GM18873 (cell line): ENCODE data around the gene IL5RA.

Source experiments
- ATAC-seq: cut with Tn5 transposase; IDR thresholded peaks from one replicate; pipeline ENCODE4 v1.9.1; 2021; ENCODE audit warnings: mild to moderate bottlenecking, moderate library complexity, moderate number of reproducible peaks; ENCODE audit not compliant: unreplicated experiment, low FRiP score

The IL5RA gene

DNA sequence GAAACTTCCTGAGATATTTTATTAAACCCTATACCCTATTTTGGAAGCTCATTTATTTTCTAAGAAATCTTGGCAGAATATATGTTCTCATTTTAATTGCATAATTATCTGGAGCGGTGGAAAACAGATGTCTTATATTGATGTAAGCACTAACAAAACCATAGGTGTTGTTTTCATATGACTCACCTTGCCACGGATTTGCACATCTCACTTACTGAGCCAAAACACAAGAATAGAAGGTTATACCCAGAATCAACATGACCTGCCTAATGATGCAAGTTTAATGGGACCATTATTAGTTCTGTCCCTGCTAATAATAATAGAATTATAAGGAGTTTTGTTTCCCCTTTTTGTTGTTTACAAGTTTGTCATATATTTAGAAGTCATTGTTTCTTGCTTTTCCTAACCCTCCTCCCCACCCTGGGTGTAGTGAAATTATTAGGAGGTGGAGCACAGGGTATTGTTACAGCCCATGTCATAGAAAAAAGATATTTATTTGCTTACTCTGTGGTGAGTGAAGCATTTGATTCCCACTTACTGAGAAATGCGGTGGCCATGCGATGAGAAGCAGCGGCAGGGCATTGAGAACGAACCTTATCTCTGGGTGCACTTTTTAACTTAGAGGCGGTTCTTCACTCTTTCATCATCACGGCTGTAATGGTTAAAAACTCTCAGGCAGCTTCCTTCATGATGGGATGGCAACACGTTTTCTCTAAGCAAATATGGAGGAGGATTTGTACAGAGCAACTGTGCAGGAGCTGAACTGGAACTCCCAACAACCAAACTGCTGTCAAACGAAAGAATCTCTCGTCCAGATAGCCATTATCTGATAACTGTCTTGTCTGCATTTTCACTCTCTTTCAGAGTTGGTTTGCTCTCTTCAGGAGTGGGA, 521 bp downstream of the IL5RA start:
- ATAC-seq: peak; percentile 50

DNA sequence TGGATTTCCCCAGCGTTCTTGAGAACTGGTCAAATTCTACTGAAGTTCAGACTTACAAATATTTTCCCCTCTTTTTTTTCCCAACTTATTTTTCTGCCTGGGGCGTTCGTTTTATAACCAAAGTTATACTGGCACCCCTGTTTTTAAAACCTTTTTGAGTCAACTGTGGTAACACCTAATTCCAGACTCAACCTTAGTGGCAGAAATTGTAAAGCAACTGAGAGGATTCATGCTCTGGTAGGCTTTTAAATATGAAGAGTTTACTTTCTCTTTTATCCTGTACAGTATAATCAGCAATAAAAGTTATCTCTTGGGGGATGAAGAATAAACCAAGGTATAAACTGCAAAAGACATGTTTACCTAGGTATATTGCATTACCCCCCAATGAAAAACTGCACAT, 2.3 kb downstream of the IL5RA start:
- no peak for ATAC-seq

GRCh38 chr3:3107181-3107580, 3.0 kb downstream of the IL5RA start:
- no peak for ATAC-seq

- ATAC-seq: no peak
Observed at GRCh38 chr3:3105815-3106214, 4.4 kb downstream of the IL5RA start.

- ATAC-seq: no peak
Observed at GRCh38 chr3:3105246-3105645, 4.9 kb downstream of the IL5RA start.

DNA sequence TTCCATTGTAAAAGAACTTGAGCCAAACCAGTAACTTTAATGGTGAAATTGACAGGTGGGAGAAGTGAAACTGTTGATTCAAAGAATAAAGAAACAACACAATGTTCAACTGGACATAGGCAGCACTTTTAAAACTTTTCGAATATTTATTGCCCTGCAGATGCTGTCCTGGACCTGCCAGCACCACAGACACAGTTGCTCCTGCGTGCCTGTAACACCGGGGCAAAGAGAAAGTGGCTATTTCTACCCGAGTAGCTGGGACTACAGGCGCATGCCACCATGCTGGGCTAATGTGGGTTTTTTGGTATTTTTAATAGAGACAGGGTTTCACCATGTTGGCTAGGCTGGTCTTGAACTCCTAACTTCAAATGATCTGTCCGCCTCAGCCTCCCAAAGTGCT, 7.4 kb downstream of the IL5RA start:
- no peak for ATAC-seq

DNA sequence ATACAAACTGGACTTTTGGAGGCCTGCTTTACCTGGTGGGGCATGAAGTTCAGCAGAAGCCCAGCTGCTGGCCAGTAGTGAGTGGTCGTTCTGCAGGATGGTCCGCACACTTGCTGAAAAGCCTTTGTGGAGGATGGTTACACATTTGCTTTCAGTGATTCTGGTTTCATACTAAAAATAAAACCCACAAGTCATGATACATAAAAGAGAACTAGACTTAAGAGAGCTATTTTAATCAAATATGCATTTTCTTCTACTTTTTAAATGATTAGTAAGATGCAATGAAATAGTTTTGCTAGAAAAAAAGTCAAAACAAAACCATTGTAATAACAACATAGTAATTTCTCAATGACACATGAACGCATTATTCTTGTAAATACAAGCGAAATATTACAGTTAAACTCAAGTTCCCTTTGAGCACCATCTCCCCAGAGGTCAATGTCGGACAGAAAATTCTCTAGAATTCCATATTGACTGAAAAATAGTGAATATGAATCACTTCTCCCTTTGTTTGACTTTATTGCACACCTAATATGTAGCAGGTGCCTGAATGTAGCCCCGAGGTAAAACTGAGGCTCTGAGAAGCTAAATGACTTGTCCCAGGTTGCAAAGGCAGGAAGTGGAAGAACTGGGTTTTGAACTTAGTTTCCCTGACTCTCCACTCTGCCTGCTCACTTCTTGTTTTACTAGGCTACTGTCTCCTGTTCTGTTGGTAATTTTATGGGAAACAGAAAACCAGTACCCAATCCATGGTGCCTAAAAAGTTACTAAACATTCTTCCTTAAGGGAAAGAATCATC, 8.3 kb downstream of the IL5RA start:
- no peak for ATAC-seq

GRCh38 chr3:3097958-3098357, 12.2 kb downstream of the IL5RA start:
- ATAC-seq: no peak

DNA sequence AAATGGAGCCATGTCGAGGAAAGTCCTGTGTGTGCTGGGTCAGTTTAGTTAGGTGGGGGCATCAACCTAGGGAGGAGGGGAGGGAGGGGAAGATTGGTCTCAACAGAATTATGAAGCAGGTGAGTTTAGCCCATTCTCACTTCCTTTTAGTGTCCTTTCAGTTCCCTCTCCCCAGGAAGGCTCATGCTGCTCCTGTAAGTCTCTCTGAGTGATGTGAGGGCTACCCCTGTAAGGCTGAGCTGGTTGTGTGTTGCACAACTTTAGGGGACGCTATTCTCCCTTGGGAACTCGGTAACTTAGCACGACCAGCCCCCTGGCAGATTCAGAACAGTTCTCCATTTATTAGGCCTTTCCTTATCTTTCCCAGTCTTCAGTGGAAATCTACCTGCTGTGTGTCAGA, 21.2 kb downstream of the IL5RA start:
- peak; percentile 98 for ATAC-seq

- no peak for ATAC-seq
Observed at GRCh38 chr3:3087716-3088465, 22.3 kb downstream of the IL5RA start.

- no peak for ATAC-seq
Observed at GRCh38 chr3:3087279-3087678, 22.9 kb downstream of the IL5RA start.

DNA sequence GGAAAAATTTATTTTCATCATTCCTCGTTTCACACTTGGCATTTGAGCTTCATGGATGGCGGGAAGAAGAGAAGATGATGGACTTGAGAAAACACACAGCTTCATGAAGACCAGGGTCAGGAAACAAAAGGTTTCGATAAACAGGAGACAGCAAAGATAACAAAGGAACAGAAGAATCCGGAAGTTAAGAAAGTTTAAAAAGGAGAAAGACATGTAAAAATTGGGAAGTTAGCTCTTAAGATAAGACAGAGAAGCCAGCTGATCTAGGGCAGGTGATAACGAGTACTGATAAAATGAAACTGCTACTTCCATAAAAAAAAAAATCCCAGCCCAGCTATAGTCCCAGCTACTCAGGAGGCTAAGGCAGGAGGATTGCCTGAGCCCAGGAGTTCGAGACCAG, 23.9 kb downstream of the IL5RA start:
- ATAC-seq: no peak

- ATAC-seq: peak; percentile 22
Observed at GRCh38 chr3:3085782-3086181, 24.4 kb downstream of the IL5RA start.

GRCh38 chr3:3084890-3085289, 25.3 kb downstream of the IL5RA start:
- ATAC-seq: no peak

DNA sequence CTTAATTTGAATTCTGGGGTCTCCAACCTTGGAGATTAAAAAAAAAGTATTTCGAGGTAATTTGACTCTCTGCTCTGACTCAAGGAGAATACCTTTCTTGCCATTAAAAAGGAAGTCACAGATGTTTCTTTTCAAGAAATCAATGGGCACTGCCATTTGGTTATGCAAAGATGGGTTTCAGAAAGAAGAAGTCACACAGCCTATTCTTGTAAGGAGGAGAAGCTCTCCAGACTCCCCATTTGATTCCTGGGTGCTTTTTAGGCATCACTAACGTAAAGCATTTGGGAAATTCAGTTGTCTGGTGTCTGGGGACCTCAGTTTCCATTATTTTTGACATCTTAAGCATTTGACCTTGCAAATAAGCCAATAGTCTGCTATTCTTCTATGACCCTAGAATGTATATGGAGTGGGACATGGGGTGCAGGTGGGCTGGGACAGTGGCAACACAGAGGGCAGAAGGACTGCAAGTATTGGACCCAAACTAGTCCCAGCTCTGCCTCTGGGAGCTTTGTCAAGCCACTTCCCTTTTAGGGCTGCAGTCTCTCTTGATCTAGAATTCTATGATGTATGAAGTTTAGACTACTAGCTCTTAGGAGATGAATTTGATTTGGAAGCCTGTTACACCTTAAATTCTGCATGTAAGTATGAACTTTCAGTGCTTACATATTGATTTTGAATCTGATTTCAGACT, 27.8 kb downstream of the IL5RA start:
- peak; percentile 86 for ATAC-seq

DNA sequence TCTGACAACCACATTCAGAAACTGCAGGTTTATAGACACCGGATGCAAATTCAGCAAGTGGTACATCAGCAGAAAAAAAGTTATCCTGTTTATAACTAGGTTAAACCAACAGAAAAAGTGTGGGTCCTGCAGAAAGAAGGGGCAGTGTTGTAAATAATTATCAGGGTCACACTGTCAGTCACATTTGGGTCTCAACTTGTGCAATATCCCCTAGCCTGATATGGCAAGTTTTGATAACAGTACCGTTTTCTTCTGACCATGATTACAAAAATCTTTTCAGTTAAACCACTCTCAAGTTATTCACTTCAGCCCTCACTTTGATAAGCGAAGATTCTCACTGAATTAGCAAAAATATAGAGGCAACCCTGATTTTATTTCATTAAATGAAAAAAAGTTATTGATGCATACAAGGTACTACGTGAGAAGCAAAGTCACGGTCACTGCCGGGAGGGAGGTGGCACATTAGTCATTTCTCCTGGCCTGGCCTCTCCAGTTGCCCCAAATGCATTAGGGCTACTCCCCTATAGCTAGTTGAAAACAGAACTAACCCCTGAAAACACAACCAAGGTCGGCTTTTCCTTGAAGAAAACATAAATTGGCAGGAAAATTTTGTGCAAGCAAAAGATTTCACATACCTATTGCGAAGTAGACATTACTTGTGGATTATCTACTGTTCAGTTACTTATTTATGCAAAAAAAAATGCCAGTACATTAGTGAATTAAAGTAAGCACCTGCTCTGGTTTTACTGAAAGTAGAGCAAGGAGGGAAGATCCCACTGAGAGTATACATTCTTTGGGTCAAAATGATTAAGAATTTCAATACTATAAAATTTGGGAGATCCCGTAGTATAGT, 28.6 kb downstream of the IL5RA start:
- peak; percentile 52 for ATAC-seq

DNA sequence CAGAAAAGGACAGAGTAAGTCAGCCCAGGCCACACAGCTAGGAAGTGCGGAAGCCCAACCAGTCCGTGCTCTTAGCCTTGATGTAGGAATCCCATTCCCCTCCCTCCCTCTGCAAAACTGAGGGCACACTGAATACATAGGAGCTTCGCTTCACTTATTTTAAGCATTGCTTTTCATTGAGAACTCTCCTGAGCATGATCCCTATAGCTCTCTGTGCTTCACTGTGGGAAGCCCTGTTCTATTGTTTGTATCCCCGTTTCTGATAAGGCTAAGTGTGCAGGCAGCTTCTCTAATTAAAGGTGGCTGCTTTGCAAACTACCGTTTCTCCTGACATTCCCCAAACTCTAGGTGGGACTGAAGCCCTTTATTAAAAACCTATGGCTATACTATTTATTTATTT, 29.9 kb downstream of the IL5RA start:
- no peak for ATAC-seq

- ATAC-seq: peak; percentile 68
Observed at GRCh38 chr3:3074551-3075257, 35.5 kb downstream of the IL5RA start.

- ATAC-seq: no peak
Observed at GRCh38 chr3:3071136-3071535, 39.0 kb downstream of the IL5RA start.
